ENCODE results near the gene NR3C2. TPM values are rescaled to one million over a fixed set of nuclear protein-coding genes. Genes with fewer than 3 reads are reported as not detected.

NR3C2 gene
- total and polyA plus RNA-seq, 12 donors: 1.1 to 19.8 (median 11.7) TPM

DNA sequence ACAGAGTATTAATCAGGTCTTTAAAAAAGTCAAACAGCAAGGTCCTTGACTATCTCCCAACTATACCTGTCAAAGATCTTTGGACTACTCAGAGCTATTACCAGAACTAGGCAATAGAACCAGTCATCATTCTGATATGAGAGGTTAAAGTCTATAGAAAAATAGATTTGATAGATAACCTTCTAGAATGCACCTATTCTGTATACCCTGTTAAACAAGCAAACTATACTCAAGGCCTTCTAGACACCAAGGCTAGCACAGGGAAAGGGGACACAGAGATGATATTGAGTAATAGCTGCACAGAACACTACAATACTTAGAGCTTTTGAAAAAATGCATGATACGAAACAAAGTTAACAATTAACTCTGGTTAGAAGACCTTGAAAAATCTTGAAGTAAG lies 149.5 kb downstream of the NR3C2 start:
- Histone ChIP-seq H3K27ac (no peak overlapping the region), H3K4me3 (no peak overlapping the region), H3K27me3 (no peaks in the 10 kb centered on the region), H3K36me3 (replicated peaks in 1 of 2) (no peaks in the 10 kb centered on the region), H3K4me1 (replicated peaks in 1 of 2) (peaks cover 0 to 12% of the 10 kb centered on the region in 2 donors), H3K9me3 (replicated peaks in 1 of 3) (no peaks in the 10 kb centered on the region)
- no peak for TF ChIP-seq POLR2A (IDR thresholded peaks at IDR 0.05)
- no peak for DNase-seq
- intact Hi-C loops (cut with DNase I): loop anchor here in 1 of 2 donors (10.0 kb wide), 1 partner anchor 152 kb away; the partner anchor contains the start of gene NR3C2
- 48 to 68% (median 54%) methylated on average over 1 of the region's 1 CpG for WGBS, 4 donors

DNA sequence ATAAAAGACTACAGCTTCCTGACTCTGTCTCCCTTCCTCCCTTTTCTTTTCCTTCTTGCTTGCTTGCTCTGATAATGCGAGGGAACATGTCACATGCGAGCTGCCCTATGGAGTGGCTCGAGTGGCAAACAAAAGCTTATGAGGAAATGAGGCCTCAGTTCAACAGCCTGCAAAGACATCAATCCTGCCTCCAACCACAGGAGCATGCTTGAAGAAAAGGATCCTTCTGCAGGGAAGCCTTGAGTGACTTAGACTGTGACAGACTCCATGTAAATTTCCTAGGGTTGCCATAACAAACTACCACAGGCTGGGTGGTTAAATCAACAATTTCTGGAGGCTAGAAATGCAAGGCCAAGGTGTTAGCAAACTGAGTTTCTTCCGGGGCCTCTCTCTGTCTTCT lies 152.5 kb downstream of the NR3C2 start:
- Histone ChIP-seq H3K4me1 (replicated peaks in 1 of 2) (peaks cover 0 to 17% of the 10 kb centered on the region in 2 donors), H3K27ac (no peak overlapping the region), H3K9me3 (replicated peaks in 1 of 3) (no peaks in the 10 kb centered on the region), H3K27me3 (no peaks in the 10 kb centered on the region), H3K4me3 (no peak overlapping the region), H3K36me3 (replicated peaks in 1 of 2) (no peaks in the 10 kb centered on the region)
- no peak for DNase-seq
- TF ChIP-seq, protein P1, sequence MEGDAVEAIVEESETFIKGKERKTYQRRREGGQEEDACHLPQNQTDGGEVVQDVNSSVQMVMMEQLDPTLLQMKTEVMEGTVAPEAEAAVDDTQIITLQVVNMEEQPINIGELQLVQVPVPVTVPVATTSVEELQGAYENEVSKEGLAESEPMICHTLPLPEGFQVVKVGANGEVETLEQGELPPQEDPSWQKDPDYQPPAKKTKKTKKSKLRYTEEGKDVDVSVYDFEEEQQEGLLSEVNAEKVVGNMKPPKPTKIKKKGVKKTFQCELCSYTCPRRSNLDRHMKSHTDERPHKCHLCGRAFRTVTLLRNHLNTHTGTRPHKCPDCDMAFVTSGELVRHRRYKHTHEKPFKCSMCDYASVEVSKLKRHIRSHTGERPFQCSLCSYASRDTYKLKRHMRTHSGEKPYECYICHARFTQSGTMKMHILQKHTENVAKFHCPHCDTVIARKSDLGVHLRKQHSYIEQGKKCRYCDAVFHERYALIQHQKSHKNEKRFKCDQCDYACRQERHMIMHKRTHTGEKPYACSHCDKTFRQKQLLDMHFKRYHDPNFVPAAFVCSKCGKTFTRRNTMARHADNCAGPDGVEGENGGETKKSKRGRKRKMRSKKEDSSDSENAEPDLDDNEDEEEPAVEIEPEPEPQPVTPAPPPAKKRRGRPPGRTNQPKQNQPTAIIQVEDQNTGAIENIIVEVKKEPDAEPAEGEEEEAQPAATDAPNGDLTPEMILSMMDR (IDR thresholded peaks at IDR 0.05): no peak
- no peak for TF ChIP-seq POLR2A (IDR thresholded peaks at IDR 0.05)
- intact Hi-C loops (cut with DNase I): loop anchor here (10.0 kb wide), 1 partner anchor 155 kb away; the partner anchor contains the start of gene NR3C2 (in 2 of the 2)
- 82 to 85% (median 83%) methylated on average over 3 to 4 of the region's 4 CpGs for WGBS, 4 donors

DNA sequence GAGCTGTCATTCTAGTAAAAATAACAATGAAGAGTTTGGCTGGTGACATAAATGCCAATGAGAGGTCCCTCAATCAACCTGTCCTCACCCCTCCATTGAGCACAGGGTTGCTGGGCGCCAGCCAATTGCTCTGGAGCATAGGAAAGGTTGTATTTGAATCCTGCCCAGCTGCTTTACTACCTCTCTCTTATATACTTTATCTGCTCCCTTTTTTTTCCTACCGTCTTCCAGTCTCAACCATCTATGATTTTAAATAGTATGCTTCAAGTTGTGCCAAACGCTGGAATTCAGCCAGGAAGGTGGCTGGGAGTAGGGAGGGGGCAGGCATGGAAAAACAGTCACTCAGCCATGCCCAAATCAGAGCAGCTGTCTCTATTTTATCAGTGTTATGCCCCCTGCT lies 153.8 kb downstream of the NR3C2 start:
- TF ChIP-seq, protein P1 (IDR thresholded peaks at IDR 0.05): no peak
- no peak for TF ChIP-seq POLR2A (IDR thresholded peaks at IDR 0.05)
- Histone ChIP-seq H3K36me3 (replicated peaks in 1 of 2) (no peaks in the 10 kb centered on the region), H3K9me3 (replicated peaks in 1 of 3) (no peaks in the 10 kb centered on the region), H3K27ac (no peak overlapping the region), H3K4me3 (no peak overlapping the region), H3K27me3 (no peaks in the 10 kb centered on the region), H3K4me1 (replicated peaks in 1 of 2) (peaks cover 0 to 13% of the 10 kb centered on the region in 2 donors)
- peak in 3 of 7 donors; percentile 18 to 43 (median 25) for DNase-seq
- intact Hi-C loops (cut with DNase I): loop anchor here in 1 of 2 donors (10.0 kb wide), 1 partner anchor 156 kb away; the partner anchor contains the start of gene NR3C2
- 37 to 73% (median 49%) methylated on average over 3 of the region's 3 CpGs for WGBS, 4 donors

DNA sequence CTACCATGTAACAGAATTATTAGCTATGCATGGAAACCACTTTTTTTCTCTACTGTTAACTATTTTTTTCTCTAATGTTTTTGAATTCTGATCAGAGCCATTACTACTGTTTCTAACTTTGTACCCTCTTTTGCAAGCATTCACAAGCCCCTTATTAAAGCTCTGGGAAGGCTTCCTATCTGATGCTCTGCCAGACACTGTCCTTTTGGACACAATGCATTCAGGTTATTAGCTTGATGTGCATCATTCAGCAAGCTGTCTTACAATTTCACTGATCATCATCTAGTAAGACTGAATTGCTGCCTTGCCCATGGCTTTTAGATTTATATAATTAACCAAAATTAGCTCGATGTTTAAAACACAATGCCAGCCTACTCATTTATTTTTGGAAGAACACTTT lies 155.1 kb downstream of the NR3C2 start:
- Histone ChIP-seq H3K36me3 (replicated peaks in 1 of 2) (no peaks in the 10 kb centered on the region), H3K9me3 (replicated peaks in 1 of 3) (no peaks in the 10 kb centered on the region), H3K4me3 (no peak overlapping the region), H3K4me1 (replicated peaks in 1 of 2) (peaks cover 0 to 12% of the 10 kb centered on the region in 2 donors), H3K27ac (no peak overlapping the region), H3K27me3 (no peaks in the 10 kb centered on the region)
- DNase-seq: no peak
- 79 to 87% (median 83%) methylated on average over 1 of the region's 1 CpG for WGBS, 4 donors
- intact Hi-C loops (cut with DNase I): loop anchor here in 1 of 2 donors (10.0 kb wide), 1 partner anchor 158 kb away; the partner anchor contains the start of gene NR3C2
- no peak for TF ChIP-seq POLR2A (IDR thresholded peaks at IDR 0.05)
- TF ChIP-seq, protein P1 (IDR thresholded peaks at IDR 0.05): no peak

DNA sequence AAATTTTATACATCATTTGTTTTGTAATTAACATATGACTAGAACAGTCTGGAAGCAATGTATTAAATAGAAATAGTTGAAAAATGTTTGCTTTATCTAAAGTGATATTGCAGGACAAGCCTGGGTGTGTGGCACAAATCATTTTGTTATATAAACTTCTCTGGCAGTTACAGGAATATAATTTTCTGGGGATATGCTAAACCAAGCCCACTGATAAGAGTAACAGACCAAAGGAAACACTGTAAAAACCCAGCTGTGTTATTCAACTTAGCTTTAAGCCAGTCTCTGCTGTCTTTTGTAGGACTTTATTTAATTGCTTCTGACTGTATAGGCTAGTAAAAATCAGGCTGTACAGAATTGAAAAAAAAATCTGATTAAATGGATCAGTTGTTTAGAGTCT lies 156.2 kb downstream of the NR3C2 start:
- H3K36me3 ChIP-seq (replicated peaks in 1 of 2): no peaks in the 10 kb centered on the region
- TF ChIP-seq, protein P1 (IDR thresholded peaks at IDR 0.05): no peak
- TF ChIP-seq POLR2A (IDR thresholded peaks at IDR 0.05): no peak
- no peaks in the 10 kb centered on the region for H3K27me3 ChIP-seq
- no peak for DNase-seq
- H3K4me1 ChIP-seq (replicated peaks in 1 of 2): peaks cover 0 to 12% of the 10 kb centered on the region in 2 donors
- H3K4me3 ChIP-seq: no peak overlapping the region
- H3K27ac ChIP-seq: no peak overlapping the region
- no peaks in the 10 kb centered on the region for H3K9me3 ChIP-seq (replicated peaks in 1 of 3)
- intact Hi-C loops (cut with DNase I): loop anchor here in 1 of 2 donors (10.0 kb wide), 1 partner anchor 159 kb away; the partner anchor contains the start of gene NR3C2

Data from adrenal gland (tissue), 12 donors.